Stimulated activated CD4-positive, alpha-beta T cell treated with anti-CD3 and anti-CD28 coated beads, Interleukin-4, amount 100 ng/mL, for 48 hours (primary cell): ENCODE results near the gene XIAP.
"Not testable (repeated sequence)": the region's sequence is repeated elsewhere in the genome, so short reads cannot be mapped to it uniquely, and the experiment has no call there.

ENCODE experiments used
- DNase-seq, 2 donors: peaks; one replicate each; pipeline ENCODE4 v3.0.0-alpha.2; 2020; ENCODE audit warnings: low read depth in 2 of 2

The XIAP gene

DNA sequence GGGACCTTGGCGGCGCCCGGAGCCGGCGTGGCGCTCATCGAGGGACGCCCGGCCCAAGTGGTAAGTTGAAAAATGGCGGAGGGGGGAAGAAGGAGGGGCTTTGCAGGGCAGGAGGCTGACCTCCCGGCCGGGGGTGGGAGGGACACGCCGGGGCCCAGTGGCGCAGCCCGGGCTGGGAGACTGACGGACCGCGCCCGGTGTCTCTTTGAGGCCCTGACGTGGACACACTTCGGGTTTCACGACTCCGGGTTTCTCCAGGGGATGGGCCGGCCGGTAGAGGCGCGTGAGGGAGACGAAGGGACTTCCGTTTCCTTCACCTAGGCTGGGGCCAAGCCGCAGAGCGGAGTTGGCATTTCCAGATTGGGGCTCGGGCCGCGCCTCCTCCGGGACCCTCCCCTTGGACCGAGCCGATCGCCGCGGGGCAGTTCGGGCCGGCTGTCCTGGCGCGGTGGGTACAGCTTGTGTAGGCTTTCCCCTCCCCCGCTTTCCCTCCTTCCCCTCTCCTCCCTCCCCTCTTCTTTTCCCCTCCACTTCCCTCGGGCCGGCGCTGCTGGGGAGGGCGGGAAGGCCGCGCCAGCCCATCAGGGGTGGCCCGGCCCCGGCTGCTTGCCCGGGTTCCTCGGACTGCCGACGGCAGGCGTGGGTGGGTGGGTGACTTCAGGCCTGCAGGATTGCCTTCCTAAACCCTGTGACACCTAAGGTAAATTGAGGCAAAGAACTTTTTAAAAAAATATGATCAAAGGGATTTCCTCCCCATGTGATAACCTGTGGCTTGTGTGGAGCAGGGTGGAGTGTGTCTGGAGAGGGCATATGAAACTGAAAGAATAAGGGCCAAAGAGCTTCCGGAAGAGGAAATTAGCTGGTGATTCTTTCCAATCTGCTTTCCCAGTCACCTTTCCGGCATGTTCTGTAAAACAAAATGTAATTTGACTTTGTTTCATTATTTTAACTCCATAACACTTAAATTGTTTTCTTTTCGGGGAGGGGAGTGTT, at the start of gene XIAP:
Gene XIAP (plus strand): TSS at position 208 of the 993 bp plus-strand sequence. CDS start 25,610 bp downstream, outside the sequence.
- peak; percentile 52 to 66 for DNase-seq

DNA sequence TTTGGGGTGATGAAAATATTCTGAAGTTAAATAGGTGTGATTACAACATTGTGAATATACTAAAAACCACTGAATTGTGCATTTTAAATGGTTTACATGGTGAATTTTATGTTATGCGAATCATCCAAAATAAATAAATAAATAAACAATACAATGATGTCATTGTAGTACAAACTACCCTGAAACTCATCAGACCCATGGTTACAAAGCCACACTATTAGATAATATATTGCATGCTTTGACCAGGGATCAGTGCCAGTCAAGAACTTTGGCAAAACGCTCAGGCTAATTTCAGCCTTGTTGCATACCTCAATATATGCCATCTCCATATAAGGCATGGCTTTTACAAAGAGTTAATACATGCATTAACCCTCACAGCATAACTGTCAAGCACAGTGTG, 45.5 kb upstream of the XIAP start:
- no peak for DNase-seq

DNA sequence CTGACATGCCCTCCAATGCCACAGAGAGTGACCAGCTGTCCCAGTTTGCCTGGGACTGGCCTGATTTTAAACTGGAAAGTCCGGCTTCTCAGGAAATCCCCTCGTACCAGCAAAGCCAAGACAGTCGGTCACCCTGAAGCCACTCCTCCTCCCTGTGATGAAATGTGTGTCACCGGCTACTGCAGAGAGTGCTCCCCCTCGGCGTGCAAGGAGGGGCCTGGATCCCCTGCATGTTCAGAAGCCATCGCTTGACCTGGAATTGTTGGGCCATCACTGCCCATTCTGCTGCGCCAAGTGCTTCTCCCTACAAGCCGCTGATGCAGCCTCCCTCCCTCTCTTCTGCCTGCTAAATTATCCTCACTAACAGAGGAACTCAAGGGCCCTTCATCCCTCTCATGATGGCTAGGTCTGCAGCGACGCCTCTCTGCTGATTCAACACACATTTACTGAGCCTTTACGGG, 44.9 kb upstream of the XIAP start:
- DNase-seq, result not testable (repeated sequence)

DNA sequence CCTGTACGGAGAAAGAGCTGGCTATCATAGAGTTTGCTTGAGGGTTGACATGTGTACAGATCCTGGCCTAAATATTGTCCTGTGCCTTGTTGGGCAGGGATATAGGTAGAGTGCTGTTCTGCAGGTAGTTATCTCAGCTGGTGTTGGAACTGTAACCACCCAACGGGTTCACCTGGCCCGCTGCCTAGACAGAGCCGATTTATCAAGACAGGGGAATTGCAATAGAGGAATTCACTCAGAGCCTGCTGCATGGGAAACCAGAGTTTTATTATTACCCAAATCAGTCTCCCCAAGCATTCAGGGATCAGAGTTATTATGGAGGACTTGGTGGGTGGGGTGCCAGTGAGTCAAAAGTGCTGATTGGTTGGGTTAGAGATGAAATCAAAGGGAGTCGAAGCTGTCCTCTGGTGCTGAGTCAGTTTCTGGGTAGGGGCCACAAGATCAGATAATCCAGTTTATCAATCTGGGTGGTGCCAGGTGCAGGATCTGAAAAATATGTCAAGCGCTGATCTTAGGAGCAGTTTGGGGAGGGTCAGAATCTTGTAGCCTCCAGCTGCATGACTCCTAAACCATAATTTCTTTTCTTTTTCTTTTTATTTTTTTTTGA, 42.5 kb upstream of the XIAP start:
- DNase-seq, result no peak

GRCh38 chrX:123818243-123818642, 41.6 kb upstream of the XIAP start:
- DNase-seq, result no peak

DNA sequence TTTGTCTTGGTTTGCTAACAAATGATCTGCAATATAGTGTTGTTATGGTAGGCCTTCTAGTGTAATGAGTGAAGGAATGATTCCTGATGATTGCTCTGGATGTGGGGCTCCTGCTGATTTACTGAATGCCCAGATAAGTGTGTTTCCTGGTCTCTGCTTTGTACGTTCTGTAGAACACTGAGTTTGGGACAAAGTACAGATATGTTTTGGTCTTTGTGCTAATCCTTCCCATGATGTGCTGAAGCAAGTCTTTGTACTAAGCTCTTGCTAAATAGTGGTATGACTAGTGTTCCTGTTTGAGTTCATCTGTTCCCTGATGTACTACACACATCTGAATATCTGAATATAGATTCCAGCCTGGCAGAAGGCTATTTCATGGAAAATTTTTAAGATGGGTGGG, 36.9 kb upstream of the XIAP start:
- no peak for DNase-seq

GRCh38 chrX:123830309-123830708, 29.5 kb upstream of the XIAP start:
- DNase-seq, result no peak

DNA sequence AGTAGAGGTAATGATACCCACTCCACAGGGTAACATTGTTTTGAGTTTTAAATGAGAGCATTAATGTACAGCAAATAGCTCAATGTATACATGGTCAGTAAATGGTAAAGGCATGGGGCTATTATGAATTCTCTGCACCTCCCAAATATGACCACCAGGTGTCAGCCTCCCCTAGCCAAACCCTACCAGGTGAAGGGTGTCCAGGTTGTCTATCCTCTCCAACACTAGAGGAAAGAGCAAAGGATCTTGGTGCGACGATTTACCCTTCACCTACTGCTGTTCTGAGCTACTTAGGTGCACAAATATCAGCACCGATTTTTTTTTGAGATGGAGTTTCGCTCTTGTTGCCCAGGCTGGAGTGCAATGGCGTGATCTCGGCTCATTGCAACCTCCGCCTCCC, 26.5 kb upstream of the XIAP start:
- peak in 1 of 2 donors; percentile 31 for DNase-seq

DNA sequence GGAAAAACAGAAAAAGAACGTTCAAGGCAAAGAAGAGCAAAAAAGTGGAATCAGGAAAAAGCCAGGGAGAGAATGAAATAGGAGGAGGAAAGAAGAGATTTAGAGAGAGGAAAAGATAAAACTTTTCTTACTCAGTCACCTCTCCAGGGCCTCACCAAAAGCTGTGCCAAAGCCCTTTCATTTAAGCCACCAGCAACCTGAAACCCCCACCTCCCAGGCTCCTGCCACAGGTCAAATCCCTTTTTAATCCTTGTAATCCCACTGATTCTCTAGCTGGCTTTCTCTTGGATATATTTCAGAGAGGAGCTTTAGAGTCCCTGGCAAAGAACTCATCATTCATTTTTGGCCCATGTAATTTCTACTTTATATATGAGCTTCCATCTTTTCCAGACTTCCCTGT, 25.7 kb upstream of the XIAP start:
- DNase-seq, result no peak

DNA sequence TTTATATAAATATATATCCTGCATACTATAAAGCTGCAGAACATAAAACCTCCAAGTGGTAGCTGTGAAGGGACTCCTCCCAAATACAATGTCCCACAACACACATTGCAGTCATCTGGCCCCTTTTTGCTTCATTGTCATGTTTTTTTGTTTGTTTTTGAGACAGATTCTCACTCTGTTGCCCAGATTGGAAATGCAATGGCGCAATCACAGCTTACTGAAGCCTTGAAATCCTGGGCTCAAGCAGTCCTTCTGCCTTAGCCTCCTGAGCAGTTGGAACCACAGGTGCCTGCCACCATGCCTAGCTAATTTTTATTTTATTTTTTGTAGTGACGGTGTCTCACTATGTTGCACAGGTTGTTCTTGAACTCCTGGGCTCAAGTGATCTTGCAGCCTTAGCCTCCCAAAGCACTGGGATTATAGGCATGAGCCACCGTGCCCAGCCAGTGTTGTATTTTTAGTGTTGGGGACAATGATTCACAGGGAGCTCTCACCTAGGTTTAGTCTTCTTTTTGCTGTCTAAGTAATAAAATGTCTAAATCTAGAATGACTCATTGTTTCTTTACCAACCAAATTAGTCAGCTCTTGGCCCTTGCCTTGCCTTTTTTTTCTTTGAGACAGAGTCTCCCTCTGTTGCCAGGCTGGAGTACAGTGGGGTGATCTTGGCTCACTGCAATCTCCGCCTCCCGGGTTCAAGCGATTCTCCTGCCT, 24.0 kb upstream of the XIAP start:
- DNase-seq, result no peak

- DNase-seq, result not testable (repeated sequence)
Measured at GRCh38 chrX:123845129-123845528, 14.7 kb upstream of the XIAP start.

- DNase-seq, result no peak
Measured at GRCh38 chrX:123846577-123847038, 13.2 kb upstream of the XIAP start.

DNA sequence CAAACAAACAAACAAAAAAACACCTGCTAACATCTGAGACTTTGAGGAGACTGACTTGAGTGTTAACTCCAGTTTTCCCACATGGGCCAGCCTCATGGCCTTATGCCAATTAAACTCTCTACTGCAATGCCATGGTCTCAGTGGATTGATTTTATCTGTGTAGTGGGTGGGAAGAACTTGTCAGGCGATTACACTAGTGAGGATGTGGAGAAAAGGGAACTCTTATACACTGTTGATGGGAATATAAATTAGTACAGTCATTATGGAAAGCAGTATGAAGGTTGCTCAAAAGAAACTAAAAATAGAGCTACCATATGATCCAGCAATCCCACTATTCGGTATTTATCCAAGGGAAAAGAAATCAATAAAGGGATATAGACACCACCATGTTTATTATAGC, 12.8 kb upstream of the XIAP start:
- DNase-seq, result no peak

- no peak for DNase-seq
Measured at GRCh38 chrX:123849096-123849495, 10.8 kb upstream of the XIAP start.

GRCh38 chrX:123849906-123850305, 9.9 kb upstream of the XIAP start:
- not testable (repeated sequence) for DNase-seq

DNA sequence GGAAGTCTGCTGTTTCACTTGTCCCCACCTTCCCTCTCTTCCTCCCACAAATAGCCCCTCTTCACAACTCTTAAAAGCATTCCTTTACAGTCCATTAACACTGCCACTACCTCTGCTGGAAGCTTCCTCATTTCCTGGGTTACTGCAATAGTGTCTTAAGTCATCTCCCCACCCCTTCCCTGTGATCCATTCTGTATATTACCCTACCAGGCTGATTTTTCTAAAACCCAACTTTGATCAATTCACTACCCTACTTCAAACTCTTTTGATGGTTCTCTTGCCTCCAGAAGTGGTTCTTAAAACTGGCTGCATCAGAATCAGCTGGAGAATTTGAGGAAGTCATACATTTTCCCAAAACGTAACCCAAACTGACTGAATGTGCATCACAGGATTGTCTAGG, 8.8 kb upstream of the XIAP start:
- no peak for DNase-seq

DNA sequence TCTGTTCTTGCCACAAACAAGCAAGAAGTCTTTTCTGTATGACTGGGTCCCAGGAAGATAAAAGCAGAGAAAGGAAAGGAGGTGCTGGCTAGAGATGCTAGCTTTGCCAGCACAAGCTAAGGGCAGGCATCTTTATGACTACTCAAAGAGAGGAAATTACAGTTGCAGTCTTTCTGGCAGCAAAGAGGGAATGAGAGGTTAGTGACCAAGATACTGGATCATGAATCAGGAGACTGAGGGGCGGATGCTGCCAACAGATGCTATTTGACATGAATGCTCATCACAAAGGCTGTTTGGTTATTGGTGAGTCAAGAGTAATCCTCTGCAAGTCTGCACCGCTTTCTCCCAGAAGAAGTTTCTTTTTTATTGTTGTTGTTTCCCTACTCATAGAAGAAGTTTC, 5.5 kb upstream of the XIAP start:
- DNase-seq, result no peak

DNA sequence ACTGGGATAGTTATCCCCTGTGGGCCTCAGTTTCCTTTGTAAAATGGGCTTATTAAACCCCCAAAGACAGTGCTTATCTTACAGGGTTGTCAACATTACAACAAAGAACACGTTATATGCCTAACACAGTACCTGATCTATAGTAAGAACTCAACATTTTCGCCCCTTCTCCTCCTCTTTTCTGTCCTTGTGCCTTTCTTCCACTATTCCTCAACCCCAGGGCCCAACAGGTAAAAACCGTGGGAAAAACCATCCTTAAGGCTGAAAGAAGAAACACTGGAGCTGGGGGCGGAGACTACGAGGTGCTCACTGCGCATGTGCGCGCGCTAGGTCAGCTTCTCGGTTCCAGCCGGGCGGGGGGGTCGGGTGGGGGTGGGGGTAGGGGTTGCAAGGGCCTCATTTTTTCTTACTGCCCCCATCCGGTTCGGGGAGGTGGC, 426 bp upstream of the XIAP start:
- DNase-seq, result peak; percentile 49

GRCh38 chrX:123860983-123861382, 1.1 kb downstream of the XIAP start:
- no peak for DNase-seq

- DNase-seq, result no peak
Measured at GRCh38 chrX:123869488-123869887, 9.6 kb downstream of the XIAP start.

DNA sequence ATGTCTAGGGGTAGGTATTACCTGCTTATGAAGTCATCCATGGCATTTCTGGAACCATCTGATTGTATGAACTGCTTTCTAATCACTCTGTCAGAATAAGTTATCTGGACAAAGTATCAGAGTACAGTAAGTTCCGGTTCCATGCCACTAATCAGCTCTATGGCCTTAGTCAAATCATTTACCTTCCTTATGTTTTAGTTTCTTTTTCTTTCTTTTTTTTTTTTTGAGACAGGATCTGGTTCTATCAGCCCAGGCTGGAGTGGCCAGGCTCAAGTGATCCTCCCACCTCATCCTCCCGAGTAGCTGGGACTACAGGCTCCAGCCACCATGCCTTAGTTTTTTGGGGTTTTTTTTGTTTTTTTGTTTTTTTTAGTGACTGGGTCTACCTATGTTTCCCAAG, 11.5 kb downstream of the XIAP start:
- no peak for DNase-seq

- no peak for DNase-seq
Measured at GRCh38 chrX:123873956-123874355, 14.1 kb downstream of the XIAP start.
